ENCODE measurements around the gene HOXA3. TPM values are rescaled to one million over a fixed set of nuclear protein-coding genes. Genes with fewer than 3 reads are reported as not detected.

HOXA3 gene
- polyA plus RNA-seq, 1 of the 3 experiments (the other 2 are of a cell fraction), result 0.15 TPM

DNA sequence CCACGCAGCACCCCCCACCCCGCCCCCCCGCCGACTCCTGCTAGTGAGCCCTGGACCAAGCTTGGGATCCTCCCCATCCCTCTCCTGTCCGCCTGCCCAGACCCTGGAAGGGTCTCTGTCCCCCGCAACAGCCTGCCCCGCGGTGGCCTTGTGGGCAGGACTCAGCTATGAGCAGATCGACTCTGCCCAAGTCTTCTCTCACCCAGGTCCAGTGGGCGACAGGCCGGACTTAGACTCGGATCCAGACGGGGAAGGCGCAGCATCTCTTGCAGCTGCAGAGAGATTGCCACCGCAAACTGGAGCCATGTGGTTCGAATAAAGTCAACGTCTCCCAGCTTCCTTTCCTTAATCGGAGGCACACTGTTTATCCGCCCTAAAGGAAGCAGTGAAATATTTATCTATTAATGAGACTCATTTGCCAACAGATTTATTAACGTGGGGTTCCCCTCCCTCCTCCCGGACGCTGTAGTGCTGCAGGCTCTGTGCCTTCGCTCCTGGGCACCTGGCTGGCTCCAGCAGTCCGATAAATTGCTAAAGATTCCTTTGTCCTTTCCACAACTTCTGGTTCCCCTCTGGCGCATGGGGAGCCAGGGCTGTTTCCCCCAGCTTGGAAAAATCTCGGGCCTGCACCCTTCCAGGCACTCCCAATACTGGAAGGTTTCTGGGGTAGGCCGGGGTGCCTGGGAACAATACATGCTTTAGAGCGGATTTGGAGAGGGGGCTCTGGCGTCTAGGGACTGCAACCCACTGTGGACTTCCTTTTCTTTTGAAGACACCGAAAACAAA lies 4.7 kb upstream of the HOXA3 start:
- WGBS (ENCODE audit: low lambda C conversion rate), result 24% methylated on average over 21 of the region's 30 CpGs
- ChIA-PET POLR2A (no interaction called here), CTCF (interaction anchor here (0.6 to 11.7 kb wide), 12 partner anchors 9 to 1264 kb away, joined by 3 to 270 read pairs (median 4); partner anchors contain the start of genes HOXA11, HOXA3, HOXA5 and HOXA6)
- Histone ChIP-seq H3K36me3 (replicated peaks in 1 of 2; ENCODE audit: control insufficient read depth in 1 of 2, insufficient read depth in 2 of 2, low read length in 1 of 2) (no peaks in the 10 kb centered on the region), H3K79me2 (ENCODE audit: insufficient read depth) (no peaks in the 10 kb centered on the region), H3K9ac (no peak overlapping the region), H3K9me2 (no peaks in the 10 kb centered on the region), H3K27me3 (ENCODE audit: insufficient read depth) (peaks cover 91% of the 10 kb centered on the region), H3F3A (replicated peaks; ENCODE audit: insufficient read depth) (no peaks in the 10 kb centered on the region), H4K20me1 (ENCODE audit: insufficient read depth) (peaks cover 6% of the 10 kb centered on the region; the same call in 1 of the 2 replicates), H3K4me2 (no peak overlapping the region), H2AFZ (ENCODE audit: low read depth) (no peak overlapping the region), H3K9me3 (no peaks in the 10 kb centered on the region), H3K27ac (ENCODE audit: low read depth in 2 of 2, low read length in 1 of 2) (no peak overlapping the region), H3K4me3 (ENCODE audit: low read depth in 2 of 2, low read length in 1 of 2) (no peak overlapping the region), H3K4me1 (ENCODE audit: control insufficient read depth in 1 of 2, insufficient read depth in 2 of 2, low read depth in 1 of 2, low read length in 1 of 2) (peaks cover 0 to 8% of the 10 kb centered on the region in 2 experiments; a peak in 1 of 4 replicates)
- TF ChIP-seq EP300 (IDR thresholded peaks at IDR 0.05; ENCODE audit: borderline replicate concordance in 1 of 2, low read depth in 1 of 2, low read length in 1 of 2) (no peak), GATA2 (CRISPR knock-in tag; IDR thresholded peaks at IDR 0.05) (no peak), NRF1 (IDR thresholded peaks at IDR 0.05; ENCODE audit: low read depth, low read length) (no peak), FOXJ3 (CRISPR knock-in tag; IDR thresholded peaks at IDR 0.05) (no peak), EZH2phosphoT487 (IDR thresholded peaks at IDR 0.05; ENCODE audit: borderline replicate concordance, low read depth) (no peak), TCF12 (IDR thresholded peaks at IDR 0.05) (no peak), SMC3 (IDR thresholded peaks at IDR 0.05; ENCODE audit: low read depth, low read length) (no peak), RAD21 (IDR thresholded peaks at IDR 0.05; ENCODE audit: low read length) (no peak), FOSL2 (IDR thresholded peaks at IDR 0.05; ENCODE audit: borderline replicate concordance, low read depth) (no peak), TEAD4 (IDR thresholded peaks at IDR 0.05; ENCODE audit: borderline replicate concordance, insufficient read depth) (no peak), TAF1 (IDR thresholded peaks at IDR 0.05; ENCODE audit: borderline replicate concordance, low read depth, low read length) (no peak), RXRA (IDR thresholded peaks at IDR 0.05; ENCODE audit: borderline replicate concordance, low read depth) (no peak), CHD2 (IDR thresholded peaks at IDR 0.05; ENCODE audit: low read length, partially characterized antibody) (no peak), MEF2A (IDR thresholded peaks at IDR 0.05; ENCODE audit: borderline replicate concordance, low read depth) (no peak)
- TF ChIP-seq, protein P1, sequence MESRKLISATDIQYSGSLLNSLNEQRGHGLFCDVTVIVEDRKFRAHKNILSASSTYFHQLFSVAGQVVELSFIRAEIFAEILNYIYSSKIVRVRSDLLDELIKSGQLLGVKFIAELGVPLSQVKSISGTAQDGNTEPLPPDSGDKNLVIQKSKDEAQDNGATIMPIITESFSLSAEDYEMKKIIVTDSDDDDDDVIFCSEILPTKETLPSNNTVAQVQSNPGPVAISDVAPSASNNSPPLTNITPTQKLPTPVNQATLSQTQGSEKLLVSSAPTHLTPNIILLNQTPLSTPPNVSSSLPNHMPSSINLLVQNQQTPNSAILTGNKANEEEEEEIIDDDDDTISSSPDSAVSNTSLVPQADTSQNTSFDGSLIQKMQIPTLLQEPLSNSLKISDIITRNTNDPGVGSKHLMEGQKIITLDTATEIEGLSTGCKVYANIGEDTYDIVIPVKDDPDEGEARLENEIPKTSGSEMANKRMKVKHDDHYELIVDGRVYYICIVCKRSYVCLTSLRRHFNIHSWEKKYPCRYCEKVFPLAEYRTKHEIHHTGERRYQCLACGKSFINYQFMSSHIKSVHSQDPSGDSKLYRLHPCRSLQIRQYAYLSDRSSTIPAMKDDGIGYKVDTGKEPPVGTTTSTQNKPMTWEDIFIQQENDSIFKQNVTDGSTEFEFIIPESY (IDR thresholded peaks at IDR 0.05; ENCODE audit: borderline replicate concordance, low read depth), result no peak
- TF ChIP-seq, protein P2, sequence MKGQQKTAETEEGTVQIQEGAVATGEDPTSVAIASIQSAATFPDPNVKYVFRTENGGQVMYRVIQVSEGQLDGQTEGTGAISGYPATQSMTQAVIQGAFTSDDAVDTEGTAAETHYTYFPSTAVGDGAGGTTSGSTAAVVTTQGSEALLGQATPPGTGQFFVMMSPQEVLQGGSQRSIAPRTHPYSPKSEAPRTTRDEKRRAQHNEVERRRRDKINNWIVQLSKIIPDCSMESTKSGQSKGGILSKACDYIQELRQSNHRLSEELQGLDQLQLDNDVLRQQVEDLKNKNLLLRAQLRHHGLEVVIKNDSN (IDR thresholded peaks at IDR 0.05; ENCODE audit: borderline replicate concordance, low read depth), result no peak
- TF ChIP-seq, protein P3, sequence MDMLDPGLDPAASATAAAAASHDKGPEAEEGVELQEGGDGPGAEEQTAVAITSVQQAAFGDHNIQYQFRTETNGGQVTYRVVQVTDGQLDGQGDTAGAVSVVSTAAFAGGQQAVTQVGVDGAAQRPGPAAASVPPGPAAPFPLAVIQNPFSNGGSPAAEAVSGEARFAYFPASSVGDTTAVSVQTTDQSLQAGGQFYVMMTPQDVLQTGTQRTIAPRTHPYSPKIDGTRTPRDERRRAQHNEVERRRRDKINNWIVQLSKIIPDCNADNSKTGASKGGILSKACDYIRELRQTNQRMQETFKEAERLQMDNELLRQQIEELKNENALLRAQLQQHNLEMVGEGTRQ (IDR thresholded peaks at IDR 0.05; ENCODE audit: borderline replicate concordance, low read depth, low read length), result no peak
- no peak for DNase-seq
